ENCODE results near the gene ULBP1.
"Not testable (repeated sequence)": the region's sequence is repeated elsewhere in the genome, so short reads cannot be mapped to it uniquely, and the experiment has no call there.

The ULBP1 gene

DNA sequence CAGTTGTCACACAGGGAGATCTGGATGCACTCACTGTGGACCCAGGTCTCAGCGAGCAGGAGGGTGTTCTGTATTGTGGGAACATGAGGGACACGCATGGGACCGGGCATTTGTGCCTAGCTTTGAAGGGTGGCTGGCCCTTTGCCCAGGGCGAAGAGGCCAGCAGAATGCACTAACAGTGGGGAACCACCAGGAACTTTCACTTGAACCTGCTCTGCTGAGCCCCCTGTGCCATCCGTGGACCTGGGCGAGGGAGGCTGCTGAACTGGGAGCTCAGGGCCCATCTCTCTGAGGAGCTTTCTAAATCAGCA lies 23.1 kb upstream of the ULBP1 start:
- no peak for DNase-seq (ENCODE audit: low read depth)
- TF ChIP-seq, protein P1, sequence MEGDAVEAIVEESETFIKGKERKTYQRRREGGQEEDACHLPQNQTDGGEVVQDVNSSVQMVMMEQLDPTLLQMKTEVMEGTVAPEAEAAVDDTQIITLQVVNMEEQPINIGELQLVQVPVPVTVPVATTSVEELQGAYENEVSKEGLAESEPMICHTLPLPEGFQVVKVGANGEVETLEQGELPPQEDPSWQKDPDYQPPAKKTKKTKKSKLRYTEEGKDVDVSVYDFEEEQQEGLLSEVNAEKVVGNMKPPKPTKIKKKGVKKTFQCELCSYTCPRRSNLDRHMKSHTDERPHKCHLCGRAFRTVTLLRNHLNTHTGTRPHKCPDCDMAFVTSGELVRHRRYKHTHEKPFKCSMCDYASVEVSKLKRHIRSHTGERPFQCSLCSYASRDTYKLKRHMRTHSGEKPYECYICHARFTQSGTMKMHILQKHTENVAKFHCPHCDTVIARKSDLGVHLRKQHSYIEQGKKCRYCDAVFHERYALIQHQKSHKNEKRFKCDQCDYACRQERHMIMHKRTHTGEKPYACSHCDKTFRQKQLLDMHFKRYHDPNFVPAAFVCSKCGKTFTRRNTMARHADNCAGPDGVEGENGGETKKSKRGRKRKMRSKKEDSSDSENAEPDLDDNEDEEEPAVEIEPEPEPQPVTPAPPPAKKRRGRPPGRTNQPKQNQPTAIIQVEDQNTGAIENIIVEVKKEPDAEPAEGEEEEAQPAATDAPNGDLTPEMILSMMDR (conservative IDR thresholded peaks at IDR 0.05; ENCODE audit: low read depth, low read length), result no peak
- H3K4me3 ChIP-seq (ENCODE audit: low read depth, low read length), result no peak overlapping the region

DNA sequence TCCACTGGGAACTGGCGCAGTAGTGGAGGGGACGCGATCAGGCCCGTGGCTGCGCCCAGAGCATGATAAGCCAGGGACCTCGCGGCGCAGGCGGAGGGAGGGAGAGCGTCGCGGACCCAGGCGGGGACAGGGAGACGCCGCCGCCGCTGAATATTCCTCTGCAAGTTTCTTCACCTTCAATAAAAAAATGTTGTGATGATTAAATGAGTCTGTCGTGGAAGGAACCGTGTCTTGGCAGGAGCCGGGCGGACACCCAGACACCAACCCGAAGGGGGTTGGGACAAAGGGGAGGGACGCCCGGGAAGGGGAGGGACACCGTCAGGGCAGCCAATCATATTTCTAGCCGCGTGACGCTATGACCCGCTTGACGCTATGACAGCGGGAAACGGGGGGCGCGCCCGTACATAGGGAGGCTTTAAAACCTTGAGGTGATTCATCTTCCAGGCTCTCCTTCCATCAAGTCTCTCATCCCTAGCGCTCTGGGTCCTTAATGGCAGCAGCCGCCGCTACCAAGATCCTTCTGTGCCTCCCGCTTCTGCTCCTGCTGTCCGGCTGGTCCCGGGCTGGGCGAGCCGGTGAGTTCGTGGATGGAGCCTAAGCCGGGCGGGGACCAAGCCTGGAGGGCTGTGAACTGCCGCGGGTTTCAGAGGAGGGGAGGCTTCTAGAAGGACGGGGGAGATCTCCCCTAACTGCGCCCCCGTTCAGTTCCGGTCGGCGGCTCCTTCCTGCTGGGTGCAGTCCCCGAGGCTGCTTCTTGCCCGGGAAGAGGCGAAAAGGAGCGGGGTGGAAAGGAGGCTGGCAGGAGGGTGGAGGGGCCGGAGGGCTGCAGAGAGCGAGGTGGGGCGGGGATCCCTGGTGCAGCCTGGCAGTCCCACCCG lies 21.9 kb upstream of the ULBP1 start, which contains the start of gene ULBP2:
ULBP2 (plus strand) TSS at position 432 of the 878 bp plus-strand sequence; CDS start at position 491, 59 bp downstream.
- TF ChIP-seq, protein P1 (conservative IDR thresholded peaks at IDR 0.05; ENCODE audit: low read depth, low read length), result no peak
- H3K4me3 ChIP-seq (ENCODE audit: low read depth, low read length), result peak within 1 kb of the TSS; percentile 68
- DNase-seq (ENCODE audit: low read depth), result peak; percentile 93

DNA sequence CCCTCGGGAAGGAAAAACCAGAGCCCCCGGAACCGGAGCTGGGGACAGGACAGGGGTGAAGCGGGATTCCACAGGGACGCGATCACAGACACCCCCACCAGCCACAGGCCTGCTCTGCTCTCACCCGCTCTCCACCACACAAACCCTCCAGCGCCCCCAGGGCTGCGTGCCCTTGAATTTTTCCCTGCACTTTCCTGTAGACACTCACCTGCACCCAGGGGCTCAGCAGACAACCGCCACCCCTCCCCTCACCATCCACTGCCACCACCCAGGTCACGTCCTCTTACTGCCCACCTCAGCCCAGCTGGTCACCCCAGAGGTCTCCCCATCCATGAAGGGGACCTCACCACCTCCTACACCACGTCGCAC lies 21.3 kb upstream of the ULBP1 start:
- no peak for DNase-seq (ENCODE audit: low read depth)
- TF ChIP-seq, protein P1 (conservative IDR thresholded peaks at IDR 0.05; ENCODE audit: low read depth, low read length), result no peak
- peak overlapping the region; percentile 68 for H3K4me3 ChIP-seq (ENCODE audit: low read depth, low read length)

DNA sequence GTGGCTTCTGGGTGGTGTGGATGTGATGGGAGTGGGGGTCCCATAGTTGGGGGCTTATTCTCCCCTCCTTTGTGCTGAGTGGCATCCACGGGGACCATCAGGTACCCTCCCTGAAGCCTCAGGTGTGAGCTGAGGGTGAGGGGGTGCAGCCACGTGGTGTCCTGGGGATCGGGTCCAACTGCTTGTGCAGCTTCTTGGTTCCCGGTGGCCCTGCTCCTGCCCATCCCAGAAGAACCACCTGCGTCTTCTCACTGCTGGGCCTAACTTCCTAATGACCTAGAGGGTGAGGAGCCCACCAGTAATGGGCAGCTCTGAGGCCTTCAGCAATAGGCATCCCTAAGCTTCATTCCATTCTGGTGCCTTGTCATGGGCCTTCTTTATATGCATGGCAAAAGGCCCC lies 20.4 kb upstream of the ULBP1 start:
- not testable (repeated sequence) for H3K4me3 ChIP-seq (ENCODE audit: low read depth, low read length); DNase-seq (ENCODE audit: low read depth)

DNA sequence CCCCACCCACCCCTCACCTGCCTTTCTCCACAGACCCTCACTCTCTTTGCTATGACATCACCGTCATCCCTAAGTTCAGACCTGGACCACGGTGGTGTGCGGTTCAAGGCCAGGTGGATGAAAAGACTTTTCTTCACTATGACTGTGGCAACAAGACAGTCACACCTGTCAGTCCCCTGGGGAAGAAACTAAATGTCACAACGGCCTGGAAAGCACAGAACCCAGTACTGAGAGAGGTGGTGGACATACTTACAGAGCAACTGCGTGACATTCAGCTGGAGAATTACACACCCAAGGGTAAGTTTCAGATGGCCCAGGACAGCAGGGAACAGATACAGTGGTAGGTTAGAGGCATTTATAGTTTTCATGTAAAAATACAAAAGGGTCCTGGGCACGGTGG lies 18.5 kb upstream of the ULBP1 start:
- H3K4me3 ChIP-seq (ENCODE audit: low read depth, low read length); DNase-seq (ENCODE audit: low read depth): not testable (repeated sequence)

DNA sequence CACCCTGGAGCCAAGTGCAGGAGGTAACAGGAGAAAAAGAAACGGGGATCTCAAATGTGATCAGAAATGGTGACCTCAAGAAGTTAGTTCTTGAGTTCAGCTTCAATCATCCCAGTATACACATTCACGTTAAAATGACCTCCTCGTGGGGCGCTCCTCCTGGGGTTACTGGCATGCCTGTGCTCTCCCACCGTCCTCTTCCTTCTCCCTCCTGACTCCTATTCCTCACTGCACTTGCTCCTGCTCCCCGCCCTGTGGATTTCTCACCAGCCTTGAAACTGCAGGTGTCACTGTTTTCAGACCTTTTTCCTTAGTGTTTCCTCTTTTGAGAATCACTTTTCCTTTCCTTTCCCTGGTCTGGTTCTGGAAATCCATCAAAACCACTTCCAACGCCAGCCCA lies 17.1 kb upstream of the ULBP1 start:
- not testable (repeated sequence) for DNase-seq (ENCODE audit: low read depth); H3K4me3 ChIP-seq (ENCODE audit: low read depth, low read length)

DNA sequence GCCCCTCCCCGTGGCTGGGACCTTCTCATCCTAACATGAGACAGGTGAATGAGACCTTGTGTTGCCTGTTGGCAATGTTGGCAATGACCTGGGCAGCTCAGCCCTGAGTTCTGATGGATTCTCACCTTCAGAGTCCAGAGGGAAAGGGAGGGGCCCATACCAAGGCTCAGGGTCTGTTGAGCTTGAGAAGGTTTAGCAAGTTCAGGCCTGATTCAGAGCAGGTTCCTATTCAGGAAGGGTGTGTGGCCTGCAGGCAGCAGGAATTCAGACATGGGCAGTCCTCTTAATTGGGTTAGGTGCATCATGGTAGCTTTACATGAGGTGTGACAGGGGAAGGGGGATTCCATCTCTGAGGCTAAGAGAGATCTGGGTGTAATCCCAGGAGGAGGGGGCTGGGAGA lies 16.2 kb upstream of the ULBP1 start:
- DNase-seq (ENCODE audit: low read depth), result not testable (repeated sequence)

DNA sequence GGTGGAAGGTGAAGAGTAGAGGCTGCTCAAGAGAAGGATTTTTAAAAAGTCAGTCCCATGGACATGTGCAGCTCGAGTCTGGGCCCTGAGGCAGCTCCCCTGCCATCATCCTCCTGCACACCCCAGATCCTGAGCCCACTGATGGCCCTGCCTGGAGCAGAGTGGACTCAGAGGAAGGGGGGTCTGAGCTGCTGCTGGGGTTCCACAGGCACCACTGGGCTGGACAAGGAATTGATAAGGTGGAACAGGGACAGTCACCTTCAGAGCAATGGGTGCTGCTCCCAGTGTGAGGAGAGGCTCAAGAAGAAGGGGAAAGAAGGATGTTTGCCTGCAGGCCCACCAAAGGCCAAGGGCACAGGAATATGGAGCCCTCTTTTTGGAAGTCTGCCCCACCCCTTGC lies 15.7 kb upstream of the ULBP1 start:
- no peak for DNase-seq (ENCODE audit: low read depth)
- H3K4me3 ChIP-seq (ENCODE audit: low read depth, low read length), result no peak overlapping the region
- TF ChIP-seq, protein P1 (conservative IDR thresholded peaks at IDR 0.05; ENCODE audit: low read depth, low read length), result no peak

More for the DNA sequence above, 16.2 kb upstream of the ULBP1 start:
- not testable (repeated sequence) for H3K4me3 ChIP-seq (ENCODE audit: low read depth, low read length)

DNA sequence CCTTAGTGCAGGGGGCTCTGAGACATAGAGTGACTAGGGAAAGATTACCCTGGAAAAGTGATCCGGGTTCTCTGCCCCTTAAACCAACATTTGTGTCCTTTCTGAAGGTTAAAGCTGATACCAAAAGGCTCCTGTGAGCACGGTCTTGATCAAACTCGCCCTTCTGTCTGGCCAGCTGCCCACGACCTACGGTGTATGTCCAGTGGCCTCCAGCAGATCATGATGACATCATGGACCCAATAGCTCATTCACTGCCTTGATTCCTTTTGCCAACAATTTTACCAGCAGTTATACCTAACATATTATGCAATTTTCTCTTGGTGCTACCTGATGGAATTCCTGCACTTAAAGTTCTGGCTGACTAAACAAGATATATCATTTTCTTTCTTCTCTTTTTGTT lies 15.1 kb upstream of the ULBP1 start:
- TF ChIP-seq, protein P1 (conservative IDR thresholded peaks at IDR 0.05; ENCODE audit: low read depth, low read length), result no peak
- no peak overlapping the region for H3K4me3 ChIP-seq (ENCODE audit: low read depth, low read length)
- no peak for DNase-seq (ENCODE audit: low read depth)

Measured in choroid plexus epithelial cell (primary cell).